ENCODE measurements around the gene PSMD1. TPM values are rescaled to one million over a fixed set of nuclear protein-coding genes. Genes with fewer than 3 reads are reported as not detected.
"Not testable (repeated sequence)": the region's sequence is repeated elsewhere in the genome, so short reads cannot be mapped to it uniquely, and the experiment has no call there.

Gene PSMD1
- polyA plus RNA-seq, 1 donor (not counting 4 experiments of a cell fraction or from before 2014, with no cell fraction given): 262 TPM

GRCh38 chr2:231138699-231139098 is 82.0 kb downstream of the PSMD1 start:
- no peaks in the 10 kb centered on the region for H3K27me3 ChIP-seq (ENCODE audit: control insufficient read depth, extremely low read depth, insufficient read depth, low read length)
- H3K4me1 ChIP-seq (ENCODE audit: control insufficient read depth, extremely low read depth, insufficient read depth, low read length): no peaks in the 10 kb centered on the region
- TF ChIP-seq CTCF (optimal IDR thresholded peaks at IDR 0.05 in 1 of 3, IDR thresholded peaks at IDR 0.05 in 1 of 3, conservative IDR thresholded peaks at IDR 0.05 in 1 of 3; ENCODE audit: extremely low read depth in 1 of 3, insufficient read depth in 2 of 3, low read length in 3 of 3) (no peak), EZH2 (IDR thresholded peaks at IDR 0.05; ENCODE audit: low read length) (no peak)
- dilution Hi-C loops (cut with MboI; ENCODE audit: extremely low pct_ligation_motif_present, low sequenced_read_pairs): no loop called here
- H3K27ac ChIP-seq (ENCODE audit: control insufficient read depth, insufficient read depth, low read length): no peak overlapping the region
- H3K4me2 ChIP-seq (ENCODE audit: control insufficient read depth, extremely low read depth, insufficient read depth, low read depth, low read length): no peak overlapping the region
- H3K9ac ChIP-seq (ENCODE audit: control insufficient read depth, extremely low read depth, insufficient read depth, low read length): no peak overlapping the region
- no peaks in the 10 kb centered on the region for H3K9me3 ChIP-seq (ENCODE audit: control insufficient read depth, low read depth, low read length)
- FAIRE-seq (no peak), DNase-seq (ENCODE audit: low read depth, low spot score) (no peak)
- no peak overlapping the region for H3K4me3 ChIP-seq (ENCODE audit: control insufficient read depth in 2 of 3, extremely low read depth in 1 of 3, insufficient read depth in 2 of 3, low read depth in 1 of 3, low read length in 3 of 3)
- no peaks in the 10 kb centered on the region for H4K20me1 ChIP-seq (ENCODE audit: control insufficient read depth, extremely low read depth, insufficient read depth, low read length)
- no peaks in the 10 kb centered on the region for H3K9me1 ChIP-seq (ENCODE audit: control insufficient read depth, extremely low read depth, insufficient read depth, low read length)
- H3K36me3 ChIP-seq (ENCODE audit: control insufficient read depth in 2 of 2, extremely low read depth in 1 of 2, insufficient read depth in 2 of 2, low read length in 2 of 2): peaks cover 0 to 5% of the 10 kb centered on the region in 2 experiments
- peaks cover 6% of the 10 kb centered on the region for H3K79me2 ChIP-seq (ENCODE audit: control insufficient read depth, insufficient read depth, low read length)
- no peak overlapping the region for H2AFZ ChIP-seq (ENCODE audit: control insufficient read depth, low read length)

- Histone ChIP-seq H4K20me1 (ENCODE audit: control insufficient read depth, extremely low read depth, insufficient read depth, low read length) (no peaks in the 10 kb centered on the region), H3K4me3 (ENCODE audit: control insufficient read depth in 2 of 3, extremely low read depth in 1 of 3, insufficient read depth in 2 of 3, low read depth in 1 of 3, low read length in 3 of 3) (no peak overlapping the region), H3K4me2 (ENCODE audit: control insufficient read depth, extremely low read depth, insufficient read depth, low read depth, low read length) (no peak overlapping the region), H3K79me2 (ENCODE audit: control insufficient read depth, insufficient read depth, low read length) (peaks cover 2% of the 10 kb centered on the region), H3K9ac (ENCODE audit: control insufficient read depth, extremely low read depth, insufficient read depth, low read length) (no peak overlapping the region), H3K27ac (ENCODE audit: control insufficient read depth, insufficient read depth, low read length) (no peak overlapping the region), H3K9me3 (ENCODE audit: control insufficient read depth, low read depth, low read length) (no peaks in the 10 kb centered on the region), H2AFZ (ENCODE audit: control insufficient read depth, low read length) (no peak overlapping the region), H3K9me1 (ENCODE audit: control insufficient read depth, extremely low read depth, insufficient read depth, low read length) (no peaks in the 10 kb centered on the region), H3K27me3 (ENCODE audit: control insufficient read depth, extremely low read depth, insufficient read depth, low read length) (no peaks in the 10 kb centered on the region), H3K36me3 (ENCODE audit: control insufficient read depth in 2 of 2, extremely low read depth in 1 of 2, insufficient read depth in 2 of 2, low read length in 2 of 2) (peaks cover 0 to 5% of the 10 kb centered on the region in 2 experiments), H3K4me1 (ENCODE audit: control insufficient read depth, extremely low read depth, insufficient read depth, low read length) (no peaks in the 10 kb centered on the region)
- no peak for FAIRE-seq
- TF ChIP-seq CTCF (optimal IDR thresholded peaks at IDR 0.05 in 1 of 3, IDR thresholded peaks at IDR 0.05 in 1 of 3, conservative IDR thresholded peaks at IDR 0.05 in 1 of 3; ENCODE audit: extremely low read depth in 1 of 3, insufficient read depth in 2 of 3, low read length in 3 of 3): no peak
- no peak for TF ChIP-seq EZH2 (IDR thresholded peaks at IDR 0.05; ENCODE audit: low read length)
- no peak for DNase-seq (ENCODE audit: low read depth, low spot score)
- dilution Hi-C loops (cut with MboI; ENCODE audit: extremely low pct_ligation_motif_present, low sequenced_read_pairs): no loop called here
Observed at GRCh38 chr2:231139796-231140195, 83.1 kb downstream of the PSMD1 start.

GRCh38 chr2:231140808-231141207 is 84.1 kb downstream of the PSMD1 start:
- H2AFZ ChIP-seq (ENCODE audit: control insufficient read depth, low read length); H3K4me3 ChIP-seq (ENCODE audit: control insufficient read depth in 2 of 3, extremely low read depth in 1 of 3, insufficient read depth in 2 of 3, low read depth in 1 of 3, low read length in 3 of 3); H3K9me1 ChIP-seq (ENCODE audit: control insufficient read depth, extremely low read depth, insufficient read depth, low read length); H3K4me1 ChIP-seq (ENCODE audit: control insufficient read depth, extremely low read depth, insufficient read depth, low read length); FAIRE-seq; H3K27me3 ChIP-seq (ENCODE audit: control insufficient read depth, extremely low read depth, insufficient read depth, low read length); H4K20me1 ChIP-seq (ENCODE audit: control insufficient read depth, extremely low read depth, insufficient read depth, low read length); H3K4me2 ChIP-seq (ENCODE audit: control insufficient read depth, extremely low read depth, insufficient read depth, low read depth, low read length); DNase-seq (ENCODE audit: low read depth, low spot score); H3K27ac ChIP-seq (ENCODE audit: control insufficient read depth, insufficient read depth, low read length); H3K36me3 ChIP-seq (ENCODE audit: control insufficient read depth in 2 of 2, extremely low read depth in 1 of 2, insufficient read depth in 2 of 2, low read length in 2 of 2); H3K79me2 ChIP-seq (ENCODE audit: control insufficient read depth, insufficient read depth, low read length); H3K9me3 ChIP-seq (ENCODE audit: control insufficient read depth, low read depth, low read length); dilution Hi-C loops (cut with MboI; ENCODE audit: extremely low pct_ligation_motif_present, low sequenced_read_pairs); H3K9ac ChIP-seq (ENCODE audit: control insufficient read depth, extremely low read depth, insufficient read depth, low read length): not testable (repeated sequence)
